Cardiac muscle cell (in vitro differentiated cells and primary cell): Measurements from ENCODE around the gene XPNPEP2. TPM values are rescaled to one million over a fixed set of nuclear protein-coding genes. Genes with fewer than 3 reads are reported as not detected.
A peak's percentile ranks its signal among the peaks of the same experiment; 100 is the strongest.

Experiments
- DNase-seq, 2 donors: peaks; one replicate each; pipeline versions ENCODE4 v3.0.0 to v3.0.0-alpha.2; 2010 to 2017; ENCODE audit warnings: low read depth in 1 of 2, low spot score in 1 of 2
- H3K27ac ChIP-seq: fragments of 200-600 bp; sonication (generic); 2 replicates; pipeline ENCODE4 v1.5.1; 2016
- H3K27me3 ChIP-seq: fragments of 200-600 bp; sonication (generic); 2 replicates; pipeline ENCODE4 v1.6.0; 2016; ENCODE audit warnings: control low read depth
- H3K36me3 ChIP-seq: fragments of 200-600 bp; sonication (generic); 2 replicates; pipeline ENCODE4 v1.5.1; 2016; ENCODE audit warnings: control low read depth
- H3K4me1 ChIP-seq: fragments of 200-600 bp; sonication (generic); 2 replicates; pipeline ENCODE4 v1.8.1; 2017; ENCODE audit warnings: low read depth, mild to moderate bottlenecking, mixed run types
- H3K4me3 ChIP-seq: fragments of 200-600 bp; sonication (generic); 2 replicates; pipeline ENCODE4 v1.5.1; 2016; ENCODE audit warnings: mild to moderate bottlenecking
- H3K9me3 ChIP-seq: fragments of 200-600 bp; sonication (generic); 2 replicates; pipeline ENCODE4 v1.5.1; 2017; ENCODE audit warnings: low read depth, mild to moderate bottlenecking, control low read depth
- CTCF ChIP-seq: IDR thresholded peaks from 2 replicates; pipeline ENCODE4 v1.5.1; 2012; ENCODE audit warnings: low read depth, mild to moderate bottlenecking, low read length
- polyA plus RNA-seq: library from polyadenylated mRNA; unstranded; fragments of >200 nt; fragmentation: Nextera tagmentation; extraction: Ambion mirVana; gene quantifications from 2 replicates; pipeline ENCODE4 v1.2.1, GENCODE V29; 2016
- total RNA-seq: library from RNA; depleted of rRNA; stranded (reverse); fragments of >200 nt; gene quantifications from 2 replicates; pipeline ENCODE4 v1.2.3, GENCODE V29; 2016

Gene XPNPEP2
- total and polyA plus RNA-seq, 2 experiments from 2014 or later = not detected

GRCh38 chrX:129743821-129744220, 5.0 kb downstream of the XPNPEP2 start:
- Histone ChIP-seq H3K4me3 (no peak overlapping the region), H3K36me3 (no peaks in the 10 kb centered on the region), H3K27me3 (no peaks in the 10 kb centered on the region), H3K4me1 (no peaks in the 10 kb centered on the region), H3K27ac (no peak overlapping the region), H3K9me3 (no peaks in the 10 kb centered on the region)
- DNase-seq = no peak
- no peak for TF ChIP-seq CTCF

DNA sequence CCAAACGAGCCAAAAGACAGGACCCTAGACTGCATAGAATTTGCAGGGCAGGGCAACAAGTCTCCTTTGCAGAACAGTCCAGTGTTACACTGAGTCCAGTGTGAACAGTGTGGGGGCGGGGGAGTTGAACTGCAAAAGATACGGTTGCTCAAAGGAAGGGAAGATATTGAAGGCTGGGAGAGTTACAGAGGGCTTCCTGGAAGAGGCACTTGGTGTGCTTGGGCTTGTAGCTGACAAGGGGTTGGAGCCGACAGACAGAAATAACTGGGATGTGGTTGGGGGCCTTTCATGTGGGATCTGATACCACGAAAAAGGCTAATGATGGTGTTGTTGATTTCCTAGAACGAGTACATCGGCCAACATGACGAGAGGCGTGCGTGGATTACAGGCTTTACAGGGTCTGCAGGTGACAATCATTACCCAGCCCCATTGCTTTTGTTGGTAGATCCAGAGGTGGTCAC, 6.1 kb downstream of the XPNPEP2 start:
- DNase-seq = no peak
- no peak for TF ChIP-seq CTCF
- H3K27ac ChIP-seq = no peak overlapping the region

DNA sequence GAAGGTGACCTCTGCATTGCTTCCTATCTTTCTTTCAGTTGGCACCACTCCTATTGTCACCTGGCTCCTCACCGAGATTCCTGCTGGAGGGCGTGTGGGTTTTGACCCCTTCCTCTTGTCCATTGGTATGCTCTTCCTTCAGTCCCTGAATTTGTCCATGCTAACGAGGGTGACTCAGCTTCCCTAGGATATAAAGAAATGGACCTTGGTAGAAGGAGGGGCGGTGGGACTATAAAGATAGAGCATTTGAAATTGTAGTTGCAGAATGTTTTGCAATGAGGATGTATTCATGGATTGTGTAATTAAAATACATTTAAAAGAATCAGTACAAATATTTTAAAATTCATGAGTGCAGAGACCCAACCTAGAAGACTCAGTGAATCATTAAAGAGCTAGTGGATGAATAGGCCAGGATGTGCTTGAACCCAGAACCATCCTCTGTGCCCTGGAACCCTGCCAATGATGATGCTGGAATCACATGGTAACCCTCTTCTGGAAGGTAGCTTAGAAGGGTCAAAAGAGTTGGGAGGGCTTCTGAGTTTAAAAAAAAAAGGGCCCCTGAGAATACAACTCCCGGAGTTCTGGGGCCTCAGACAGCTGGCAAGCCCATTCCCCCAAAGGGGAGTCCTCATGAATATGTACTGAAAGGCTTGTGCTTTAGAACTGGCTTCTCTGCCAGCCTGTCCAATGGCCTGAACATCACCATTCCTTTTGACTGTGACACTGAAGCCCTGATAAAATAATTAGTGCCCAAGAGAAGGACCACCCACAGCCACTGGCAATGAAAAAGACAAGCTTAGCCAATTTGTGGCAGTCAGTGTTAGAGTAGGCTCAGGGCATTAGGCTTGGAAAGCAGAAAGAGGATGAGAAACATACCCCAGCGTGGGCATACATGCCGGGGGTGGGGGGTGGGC, 8.0 kb downstream of the XPNPEP2 start:
- Histone ChIP-seq H3K4me1 (no peaks in the 10 kb centered on the region), H3K36me3 (no peaks in the 10 kb centered on the region), H3K27me3 (no peaks in the 10 kb centered on the region), H3K4me3 (no peak overlapping the region), H3K27ac (no peak overlapping the region), H3K9me3 (no peaks in the 10 kb centered on the region)
- TF ChIP-seq CTCF = no peak
- peak in 1 of 2 donors; percentile 32 for DNase-seq

More for the DNA sequence above, 6.1 kb downstream of the XPNPEP2 start:
- Histone ChIP-seq H3K4me3 (no peak overlapping the region), H3K4me1 (no peaks in the 10 kb centered on the region), H3K9me3 (no peaks in the 10 kb centered on the region), H3K27me3 (no peaks in the 10 kb centered on the region), H3K36me3 (no peaks in the 10 kb centered on the region)

DNA sequence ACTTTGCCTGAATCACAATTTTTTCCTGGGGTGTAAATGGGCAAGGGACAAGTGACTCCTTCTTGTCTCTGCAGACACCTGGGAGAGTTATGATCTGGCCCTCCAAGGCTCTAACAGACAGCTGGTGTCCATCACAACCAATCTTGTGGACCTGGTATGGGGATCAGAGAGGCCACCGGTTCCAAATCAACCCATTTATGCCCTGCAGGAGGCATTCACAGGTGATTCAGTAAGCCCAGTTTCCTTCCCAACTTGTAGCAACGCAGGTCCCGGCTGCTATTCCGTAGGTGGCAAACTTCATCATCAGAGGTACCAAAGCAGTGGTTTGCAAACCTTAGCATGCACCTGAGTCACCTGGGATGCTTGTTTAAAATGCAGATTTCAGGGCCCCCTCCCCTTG, 8.8 kb downstream of the XPNPEP2 start:
- Histone ChIP-seq H3K4me3 (no peak overlapping the region), H3K9me3 (no peaks in the 10 kb centered on the region), H3K27ac (no peak overlapping the region), H3K36me3 (no peaks in the 10 kb centered on the region), H3K4me1 (no peaks in the 10 kb centered on the region), H3K27me3 (no peaks in the 10 kb centered on the region)
- TF ChIP-seq CTCF = no peak
- no peak for DNase-seq

GRCh38 chrX:129748305-129748704, 9.5 kb downstream of the XPNPEP2 start:
- no peaks in the 10 kb centered on the region for H3K9me3 ChIP-seq
- peak in 1 of 2 donors; percentile 92 for DNase-seq

More at GRCh38 chrX:129748305-129748704, 9.5 kb downstream of the XPNPEP2 start:
- H3K27me3 ChIP-seq = no peaks in the 10 kb centered on the region
- no peak for TF ChIP-seq CTCF
- H3K4me3 ChIP-seq = no peak overlapping the region
- H3K4me1 ChIP-seq = no peaks in the 10 kb centered on the region
- no peak overlapping the region for H3K27ac ChIP-seq
- H3K36me3 ChIP-seq = no peaks in the 10 kb centered on the region
